NB4 (cell line): ENCODE data around the gene RASGEF1C.

ENCODE experiments used
- DNase-seq: peaks from one replicate; pipeline ENCODE4 v3.0.0; 2010; ENCODE audit warnings: low read depth
- H3K4me3 ChIP-seq: one replicate; pipeline ENCODE4 v1.5.1; 2011; ENCODE audit warnings: mild to moderate bottlenecking, low read depth, low read length, moderate library complexity
- CTCF ChIP-seq: IDR thresholded peaks from one replicate; pipeline ENCODE4 v1.5.1; 2012; ENCODE audit warnings: low read depth, low read length
- MAX ChIP-seq: IDR thresholded peaks from 2 replicates; pipeline ENCODE4 v1.6.1; 2011; ENCODE audit warnings: low read depth, low read length
- MYC ChIP-seq: IDR thresholded peaks from 2 replicates; pipeline ENCODE4 v1.6.1; 2011; ENCODE audit warnings: low read depth, low read length
- POLR2A ChIP-seq: IDR thresholded peaks from 2 replicates; pipeline ENCODE4 v1.6.1; 2011; ENCODE audit warnings: mild to moderate bottlenecking; ENCODE audit not compliant: insufficient read length; ENCODE audit errors: extremely low read depth

The RASGEF1C gene

GRCh38 chr5:180174587-180174972 lies 34.4 kb downstream of the RASGEF1C start:
- TF ChIP-seq MYC (no peak), CTCF (no peak), POLR2A (no peak), MAX (no peak)
- no peak overlapping the region for H3K4me3 ChIP-seq
- DNase-seq: no peak

- no peak for DNase-seq
- no peak for TF ChIP-seq MAX
- TF ChIP-seq MYC: no peak
- no peak for TF ChIP-seq POLR2A
- TF ChIP-seq CTCF: no peak
- H3K4me3 ChIP-seq: no peak overlapping the region
These were observed 35.0 kb downstream of the RASGEF1C start for GRCh38 chr5:180173875-180174586.

GRCh38 chr5:180173198-180173544 lies 35.8 kb downstream of the RASGEF1C start:
- no peak overlapping the region for H3K4me3 ChIP-seq
- TF ChIP-seq MAX (no peak), POLR2A (no peak), MYC (no peak), CTCF (no peak)
- no peak for DNase-seq

- no peak overlapping the region for H3K4me3 ChIP-seq
- TF ChIP-seq MAX (no peak), POLR2A (no peak), MYC (no peak), CTCF (no peak)
- DNase-seq: no peak
These were observed 36.4 kb downstream of the RASGEF1C start for GRCh38 chr5:180172447-180173197.

- TF ChIP-seq CTCF (no peak), MYC (no peak), POLR2A (no peak), MAX (no peak)
- no peak overlapping the region for H3K4me3 ChIP-seq
- DNase-seq: no peak
These were observed 37.4 kb downstream of the RASGEF1C start for GRCh38 chr5:180171568-180172094.
